Keratinocyte (primary cell): ENCODE data around the gene STX10.

Source experiments
- EZH2 ChIP-seq: IDR thresholded peaks from one replicate; pipeline ENCODE4 v1.6.1; 2012; ENCODE audit warnings: inconsistent platforms, mild to moderate bottlenecking, low read length, moderate library complexity
- TF ChIP-seq, protein P1 (sequence below), 3 experiments: IDR thresholded peaks in 1 of 3; conservative IDR thresholded peaks in 1 of 3; optimal IDR thresholded peaks in 1 of 3; 2 replicates in 2 of 3; 3 replicates in 1 of 3; pipeline versions ENCODE3 to v1.5.1; 2011; ENCODE audit warnings: low read length in 3 of 3, mild to moderate bottlenecking in 3 of 3, moderate library complexity in 2 of 3, control low read depth in 1 of 3, inconsistent platforms in 1 of 3; ENCODE audit not compliant: insufficient read depth in 2 of 3; ENCODE audit errors: extremely low read depth in 1 of 3

DNA sequence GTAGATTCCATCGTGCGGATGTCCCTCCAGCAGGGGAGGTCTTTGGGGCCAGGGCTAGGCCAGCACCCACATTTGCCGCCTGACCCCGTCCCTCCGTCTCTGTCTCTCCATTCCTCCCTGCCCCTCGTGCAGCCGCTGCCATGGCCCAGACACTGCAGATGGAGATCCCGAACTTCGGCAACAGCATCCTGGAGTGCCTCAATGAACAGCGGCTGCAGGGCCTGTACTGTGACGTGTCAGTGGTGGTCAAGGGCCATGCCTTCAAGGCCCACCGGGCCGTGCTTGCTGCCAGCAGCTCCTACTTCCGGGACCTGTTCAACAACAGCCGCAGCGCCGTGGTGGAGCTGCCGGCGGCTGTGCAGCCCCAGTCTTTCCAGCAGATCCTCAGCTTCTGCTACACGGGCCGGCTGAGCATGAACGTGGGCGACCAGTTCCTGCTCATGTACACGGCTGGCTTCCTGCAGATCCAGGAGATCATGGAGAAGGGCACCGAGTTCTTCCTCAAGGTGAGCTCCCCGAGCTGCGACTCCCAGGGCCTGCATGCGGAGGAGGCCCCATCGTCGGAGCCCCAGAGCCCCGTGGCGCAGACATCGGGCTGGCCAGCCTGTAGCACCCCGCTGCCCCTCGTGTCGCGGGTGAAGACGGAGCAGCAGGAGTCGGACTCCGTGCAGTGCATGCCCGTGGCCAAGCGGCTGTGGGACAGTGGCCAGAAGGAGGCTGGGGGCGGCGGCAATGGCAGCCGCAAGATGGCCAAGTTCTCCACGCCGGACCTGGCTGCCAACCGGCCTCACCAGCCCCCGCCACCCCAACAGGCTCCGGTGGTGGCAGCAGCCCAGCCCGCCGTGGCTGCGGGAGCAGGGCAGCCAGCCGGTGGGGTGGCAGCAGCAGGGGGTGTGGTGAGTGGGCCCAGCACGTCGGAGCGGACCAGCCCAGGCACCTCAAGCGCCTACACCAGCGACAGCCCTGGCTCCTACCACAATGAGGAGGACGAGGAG, 14.8 kb downstream of the STX10 start:
- TF ChIP-seq EZH2: no peak
- TF ChIP-seq, protein P1, sequence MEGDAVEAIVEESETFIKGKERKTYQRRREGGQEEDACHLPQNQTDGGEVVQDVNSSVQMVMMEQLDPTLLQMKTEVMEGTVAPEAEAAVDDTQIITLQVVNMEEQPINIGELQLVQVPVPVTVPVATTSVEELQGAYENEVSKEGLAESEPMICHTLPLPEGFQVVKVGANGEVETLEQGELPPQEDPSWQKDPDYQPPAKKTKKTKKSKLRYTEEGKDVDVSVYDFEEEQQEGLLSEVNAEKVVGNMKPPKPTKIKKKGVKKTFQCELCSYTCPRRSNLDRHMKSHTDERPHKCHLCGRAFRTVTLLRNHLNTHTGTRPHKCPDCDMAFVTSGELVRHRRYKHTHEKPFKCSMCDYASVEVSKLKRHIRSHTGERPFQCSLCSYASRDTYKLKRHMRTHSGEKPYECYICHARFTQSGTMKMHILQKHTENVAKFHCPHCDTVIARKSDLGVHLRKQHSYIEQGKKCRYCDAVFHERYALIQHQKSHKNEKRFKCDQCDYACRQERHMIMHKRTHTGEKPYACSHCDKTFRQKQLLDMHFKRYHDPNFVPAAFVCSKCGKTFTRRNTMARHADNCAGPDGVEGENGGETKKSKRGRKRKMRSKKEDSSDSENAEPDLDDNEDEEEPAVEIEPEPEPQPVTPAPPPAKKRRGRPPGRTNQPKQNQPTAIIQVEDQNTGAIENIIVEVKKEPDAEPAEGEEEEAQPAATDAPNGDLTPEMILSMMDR (optimal IDR thresholded peaks at IDR 0.05 in 1 of 3, IDR thresholded peaks at IDR 0.05 in 1 of 3, conservative IDR thresholded peaks at IDR 0.05 in 1 of 3; ENCODE audit: extremely low read depth in 1 of 3, insufficient read depth in 2 of 3, low read length in 3 of 3): no peak
